NCI-H1436 (cell line): Measurements from ENCODE around the gene ZBTB12.
"Not testable (repeated sequence)": the region's sequence is repeated elsewhere in the genome, so short reads cannot be mapped to it uniquely, and the experiment has no call there.

ENCODE experiments used
- DNase-seq: peaks from one replicate; lab custom pipeline; 2025; lab: John Stamatoyannopoulos, UW

The ZBTB12 gene

GRCh38 chr6:31901953-31902643 lies at the start of gene ZBTB12:
TSS of gene ZBTB12 (minus strand) at chr6:31902086. CDS start at chr6:31901305, 781 bp downstream.
- DNase-seq, result peak; percentile 95

- DNase-seq, result no peak
These were observed 48.2 kb upstream of the ZBTB12 start for GRCh38 chr6:31949926-31950548.

GRCh38 chr6:31948753-31949413 lies 47.0 kb upstream of the ZBTB12 start:
- no peak for DNase-seq

GRCh38 chr6:31948306-31948705 lies 46.4 kb upstream of the ZBTB12 start:
- DNase-seq, result no peak

- DNase-seq, result no peak
These were observed 46.0 kb upstream of the ZBTB12 start for GRCh38 chr6:31947864-31948263.

GRCh38 chr6:31947070-31947675 lies 45.3 kb upstream of the ZBTB12 start:
- no peak for DNase-seq

GRCh38 chr6:31946370-31946885 lies 44.5 kb upstream of the ZBTB12 start:
- no peak for DNase-seq

- no peak for DNase-seq
These were observed 43.9 kb upstream of the ZBTB12 start, which contains the start of gene CFB for GRCh38 chr6:31945507-31946369. TSS of gene CFB (plus strand) at chr6:31946095. CDS start at chr6:31946222, 127 bp downstream.

GRCh38 chr6:31945154-31945506 lies 43.2 kb upstream of the ZBTB12 start:
- no peak for DNase-seq

- DNase-seq, result no peak
These were observed 41.9 kb upstream of the ZBTB12 start for GRCh38 chr6:31943742-31944141.

GRCh38 chr6:31940256-31940664 lies 38.4 kb upstream of the ZBTB12 start:
- DNase-seq, result no peak

- DNase-seq, result no peak
These were observed 33.9 kb upstream of the ZBTB12 start for GRCh38 chr6:31935823-31936222.

- DNase-seq, result no peak
These were observed 33.1 kb upstream of the ZBTB12 start for GRCh38 chr6:31935021-31935420.

- DNase-seq, result no peak
These were observed 31.7 kb upstream of the ZBTB12 start for GRCh38 chr6:31933537-31933936.

GRCh38 chr6:31932137-31932536 lies 30.3 kb upstream of the ZBTB12 start:
- DNase-seq, result not testable (repeated sequence)

GRCh38 chr6:31930962-31931361 lies 29.1 kb upstream of the ZBTB12 start:
- DNase-seq, result no peak

- no peak for DNase-seq
These were observed 26.7 kb upstream of the ZBTB12 start for GRCh38 chr6:31928672-31928939.

GRCh38 chr6:31927863-31928671 lies 26.2 kb upstream of the ZBTB12 start:
- no peak for DNase-seq

- DNase-seq, result no peak
These were observed 25.5 kb upstream of the ZBTB12 start, which contains the start of gene C2 for GRCh38 chr6:31927242-31927862. TSS of gene C2 (plus strand) at chr6:31927717. CDS start at chr6:31927753, 36 bp downstream.

- no peak for DNase-seq
These were observed 21.1 kb upstream of the ZBTB12 start for GRCh38 chr6:31922942-31923341.
